DOHH2 (cell line): ENCODE data around the gene TMEM52.

Experiments used
- H3F3A ChIP-seq: fragments of 200-600 bp; sonication (generic), shearing (Covaris generic); 2 replicates; pipeline ENCODE4 v1.6.0; 2016; ENCODE audit warnings: antibody characterized with exemption, mild to moderate bottlenecking; ENCODE audit not compliant: control insufficient read depth, insufficient read depth
- H3K27ac ChIP-seq: fragments of 200-600 bp; sonication (generic); 2 replicates; pipeline ENCODE4 v1.5.1; 2014; ENCODE audit warnings: low read depth, mild to moderate bottlenecking, low read length, moderate library complexity
- H3K27me3 ChIP-seq: fragments of 200-600 bp; sonication (generic); 2 replicates; pipeline ENCODE4 v1.6.1; 2014; ENCODE audit warnings: mild to moderate bottlenecking, low read length, mixed read lengths; ENCODE audit not compliant: control insufficient read depth
- H3K36me3 ChIP-seq: fragments of 200-600 bp; sonication (generic); 2 replicates; pipeline ENCODE4 v1.6.1; 2014; ENCODE audit warnings: mild to moderate bottlenecking, low read length, moderate library complexity, mixed read lengths; ENCODE audit not compliant: control insufficient read depth
- H3K4me1 ChIP-seq: fragments of 200-600 bp; sonication (generic); 2 replicates; pipeline ENCODE4 v1.6.1; 2014; ENCODE audit warnings: mild to moderate bottlenecking, low read length, mixed read lengths; ENCODE audit not compliant: control insufficient read depth
- H3K4me2 ChIP-seq: fragments of 200-600 bp; sonication (generic); 2 replicates; pipeline ENCODE4 v1.6.0; 2014; ENCODE audit warnings: mild to moderate bottlenecking, low read length, moderate library complexity
- H3K4me3 ChIP-seq: fragments of 200-600 bp; sonication (generic); 2 replicates; pipeline ENCODE4 v1.5.1; 2014; ENCODE audit warnings: mild to moderate bottlenecking, low read length, mixed read lengths
- H3K79me2 ChIP-seq: fragments of 200-600 bp; sonication (generic); 2 replicates; pipeline ENCODE4 v1.6.1; 2014; ENCODE audit warnings: mild to moderate bottlenecking, low read length, mixed read lengths; ENCODE audit not compliant: control insufficient read depth
- H3K9me2 ChIP-seq: fragments of 200-600 bp; sonication (generic); replicated peaks from 2 replicates; pipeline ENCODE4 v1.6.1; 2014; ENCODE audit warnings: mild to moderate bottlenecking, low read length, mixed read lengths; ENCODE audit not compliant: control insufficient read depth
- H3K9me3 ChIP-seq: fragments of 200-600 bp; sonication (generic); 2 replicates; pipeline ENCODE4 v1.6.1; 2014; ENCODE audit warnings: antibody characterized with exemption, low read length, mixed read lengths; ENCODE audit not compliant: control insufficient read depth, insufficient read depth
- H4K20me1 ChIP-seq: fragments of 200-600 bp; sonication (generic); 2 replicates; pipeline ENCODE4 v1.6.0; 2014; ENCODE audit warnings: low read depth, mild to moderate bottlenecking, antibody characterized with exemption, low read length, moderate library complexity; ENCODE audit not compliant: control insufficient read depth, insufficient read depth
- EZH2phosphoT487 ChIP-seq: fragments of 200-600 bp; sonication (generic); IDR thresholded peaks from 2 replicates; pipeline ENCODE4 v1.6.1; 2017; ENCODE audit warnings: borderline replicate concordance, mild to moderate bottlenecking, antibody characterized with exemption, low read length, moderate library complexity, mixed read lengths
- TF ChIP-seq, protein P1 (sequence below): fragments of 200-600 bp; sonication (generic); IDR thresholded peaks from one replicate; pipeline ENCODE4 v1.5.1; 2014; ENCODE audit warnings: antibody characterized with exemption, mild to moderate bottlenecking, low read depth, low read length; ENCODE audit not compliant: poor library complexity, severe bottlenecking

TMEM52 gene

DNA sequence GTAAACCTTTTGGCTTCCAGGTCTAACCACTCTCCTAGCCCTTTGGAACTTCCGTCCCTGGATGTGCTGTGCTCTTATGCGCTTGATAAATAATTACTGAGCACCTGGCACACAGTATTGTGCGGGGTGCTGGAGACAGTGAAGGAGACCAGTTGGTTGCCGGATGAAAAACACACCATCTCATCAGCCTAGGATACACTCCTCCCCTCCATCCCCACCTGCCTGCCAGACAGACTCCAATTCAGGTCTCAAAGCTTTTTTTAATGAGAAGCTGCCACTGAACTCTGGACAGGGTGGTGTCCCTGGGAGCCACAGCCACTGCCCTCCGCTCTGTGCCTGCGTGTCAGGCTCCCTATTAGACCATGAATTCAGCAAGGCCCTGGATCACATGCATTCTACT lies 37.4 kb downstream of the TMEM52 start:
- no peak overlapping the region for H3K27ac ChIP-seq

DNA sequence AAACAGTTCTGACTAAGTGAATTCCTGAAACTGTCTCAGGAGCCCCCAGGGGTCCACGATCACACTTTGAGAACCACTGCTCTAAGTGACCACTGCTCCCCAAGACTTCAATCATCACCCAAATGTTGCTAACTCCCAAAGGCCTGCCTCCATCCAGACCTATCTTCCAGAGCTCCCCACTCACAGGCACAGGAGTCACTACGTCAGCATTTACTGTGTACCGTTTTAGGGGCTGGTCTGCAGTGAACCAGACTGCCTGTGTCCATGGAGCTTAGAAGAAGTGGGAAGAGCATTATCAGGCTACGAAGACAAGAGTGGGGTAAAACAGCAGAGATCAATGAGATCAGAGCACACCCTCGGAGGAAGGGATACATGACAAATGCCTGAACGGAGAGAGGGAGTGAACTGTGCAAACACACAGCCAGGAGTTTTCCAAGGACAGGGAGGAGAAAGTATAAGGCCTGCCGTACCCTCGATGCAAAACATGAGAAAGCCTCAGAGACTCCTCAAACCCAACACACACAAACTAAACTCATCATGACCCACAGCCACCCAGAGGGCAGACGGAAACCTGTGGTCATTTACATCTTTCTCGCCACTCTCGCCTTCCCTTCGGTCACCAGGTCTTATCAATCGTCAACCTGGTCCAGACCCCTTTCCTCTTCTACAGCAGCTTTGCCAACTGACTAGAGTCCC lies 38.3 kb downstream of the TMEM52 start:
- H3K4me1 ChIP-seq: peaks cover 46% of the 10 kb centered on the region
- TF ChIP-seq EZH2phosphoT487: no peak
- TF ChIP-seq, protein P1, sequence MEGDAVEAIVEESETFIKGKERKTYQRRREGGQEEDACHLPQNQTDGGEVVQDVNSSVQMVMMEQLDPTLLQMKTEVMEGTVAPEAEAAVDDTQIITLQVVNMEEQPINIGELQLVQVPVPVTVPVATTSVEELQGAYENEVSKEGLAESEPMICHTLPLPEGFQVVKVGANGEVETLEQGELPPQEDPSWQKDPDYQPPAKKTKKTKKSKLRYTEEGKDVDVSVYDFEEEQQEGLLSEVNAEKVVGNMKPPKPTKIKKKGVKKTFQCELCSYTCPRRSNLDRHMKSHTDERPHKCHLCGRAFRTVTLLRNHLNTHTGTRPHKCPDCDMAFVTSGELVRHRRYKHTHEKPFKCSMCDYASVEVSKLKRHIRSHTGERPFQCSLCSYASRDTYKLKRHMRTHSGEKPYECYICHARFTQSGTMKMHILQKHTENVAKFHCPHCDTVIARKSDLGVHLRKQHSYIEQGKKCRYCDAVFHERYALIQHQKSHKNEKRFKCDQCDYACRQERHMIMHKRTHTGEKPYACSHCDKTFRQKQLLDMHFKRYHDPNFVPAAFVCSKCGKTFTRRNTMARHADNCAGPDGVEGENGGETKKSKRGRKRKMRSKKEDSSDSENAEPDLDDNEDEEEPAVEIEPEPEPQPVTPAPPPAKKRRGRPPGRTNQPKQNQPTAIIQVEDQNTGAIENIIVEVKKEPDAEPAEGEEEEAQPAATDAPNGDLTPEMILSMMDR: no peak
- peaks cover 68% of the 10 kb centered on the region for H3K36me3 ChIP-seq
- H3K27me3 ChIP-seq: no peaks in the 10 kb centered on the region
- H3K4me2 ChIP-seq: no peak overlapping the region
- no peaks in the 10 kb centered on the region for H3K9me2 ChIP-seq
- H3K4me3 ChIP-seq: no peak overlapping the region
- H3K27ac ChIP-seq: no peak overlapping the region
- H3K79me2 ChIP-seq: peaks cover 100% of the 10 kb centered on the region
- 0 out of 2 replicates have a peak, but pooled peaks cover 6% of the 10 kb centered on the region for H3F3A ChIP-seq
- peaks cover 50% of the 10 kb centered on the region for H4K20me1 ChIP-seq
- H3K9me3 ChIP-seq: no peaks in the 10 kb centered on the region

More for the DNA sequence above, 37.4 kb downstream of the TMEM52 start:
- Histone ChIP-seq H3K4me2 (no peak overlapping the region), H3K79me2 (peaks cover 100% of the 10 kb centered on the region), H3K27me3 (no peaks in the 10 kb centered on the region), H4K20me1 (peaks cover 51% of the 10 kb centered on the region), H3K9me2 (no peaks in the 10 kb centered on the region), H3K36me3 (peaks cover 63% of the 10 kb centered on the region), H3F3A (0 out of 2 replicates have a peak, but pooled peaks cover 3% of the 10 kb centered on the region), H3K4me1 (peaks cover 45% of the 10 kb centered on the region), H3K9me3 (no peaks in the 10 kb centered on the region), H3K4me3 (no peak overlapping the region)
- no peak for TF ChIP-seq EZH2phosphoT487
- TF ChIP-seq, protein P1: no peak

DNA sequence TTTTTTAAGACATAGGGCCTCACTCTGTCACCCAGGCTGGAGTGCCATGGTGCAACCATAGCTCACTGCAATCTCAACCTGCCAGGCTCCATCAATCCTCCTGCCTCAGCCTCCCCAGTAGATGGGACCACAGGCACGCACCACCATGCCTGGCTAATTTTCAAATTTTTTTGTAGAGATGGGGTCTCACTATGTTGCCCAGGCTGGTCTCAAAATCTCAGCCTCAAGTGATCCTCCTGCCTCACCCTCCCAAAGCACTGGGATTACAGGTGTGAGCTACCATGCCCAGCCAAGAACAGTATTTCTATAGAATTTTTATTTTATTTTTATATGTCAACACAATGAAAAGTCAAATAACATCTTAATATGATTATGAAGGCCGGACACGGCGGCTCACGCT lies 39.1 kb downstream of the TMEM52 start:
- peaks cover 56% of the 10 kb centered on the region for H4K20me1 ChIP-seq

More for the DNA sequence above, 39.1 kb downstream of the TMEM52 start:
- peaks cover 53% of the 10 kb centered on the region for H3K4me1 ChIP-seq
- H3K27ac ChIP-seq: no peak overlapping the region
- H3K4me2 ChIP-seq: no peak overlapping the region
- TF ChIP-seq, protein P1: no peak
- TF ChIP-seq EZH2phosphoT487: no peak
- H3K27me3 ChIP-seq: no peaks in the 10 kb centered on the region
- peaks cover 72% of the 10 kb centered on the region for H3K36me3 ChIP-seq
- H3K4me3 ChIP-seq: no peak overlapping the region
- no peaks in the 10 kb centered on the region for H3K9me2 ChIP-seq
- H3F3A ChIP-seq: 0 out of 2 replicates have a peak, but pooled peaks cover 6% of the 10 kb centered on the region
- H3K79me2 ChIP-seq: peaks cover 100% of the 10 kb centered on the region
- H3K9me3 ChIP-seq: no peaks in the 10 kb centered on the region
